Adrenal gland (tissue), 12 donors: ENCODE results near the gene GRHL3. TPM values are rescaled to one million over a fixed set of nuclear protein-coding genes. Genes with fewer than 3 reads are reported as not detected.

Source experiments
- DNase-seq, 7 donors: peaks; one replicate each; pipeline ENCODE4 v3.0.0-alpha.2; 2019 to 2020
- H3K27ac ChIP-seq, 5 donors: fragments of 200-600 bp; sonication (generic) in 4 of 5; 1 replicate in 3 of 5; 2 replicates in 2 of 5; pipeline versions ENCODE4 v1.5.1 to v1.8.0; 2016 to 2020; ENCODE audit warnings: mild to moderate bottlenecking in 1 of 5
- H3K27me3 ChIP-seq: fragments of 200-600 bp; 2 replicates; pipeline ENCODE4 v1.8.0; 2021
- H3K36me3 ChIP-seq, 2 donors: fragments of 200-600 bp; replicated peaks in 1 of 2; 1 replicate in 1 of 2; 2 replicates in 1 of 2; pipeline versions ENCODE4 v1.5.1 to v1.8.0; 2018 to 2022
- H3K4me1 ChIP-seq, 2 donors: fragments of 200-600 bp; replicated peaks in 1 of 2; 1 replicate in 1 of 2; 2 replicates in 1 of 2; pipeline versions ENCODE4 v1.5.1 to v1.8.0; 2018 to 2021
- H3K4me3 ChIP-seq, 4 donors: fragments of 200-600 bp; sonication (generic) in 3 of 4; one replicate each; pipeline ENCODE4 v1.5.1; 2016 to 2018
- H3K9me3 ChIP-seq, 3 donors: fragments of 200-600 bp; sonication (generic) in 1 of 3; replicated peaks in 1 of 3; 1 replicate in 2 of 3; 2 replicates in 1 of 3; pipeline versions ENCODE4 v1.5.1 to v1.8.0; 2016 to 2021
- POLR2A ChIP-seq, 2 donors: fragments of 450-650 bp; IDR thresholded peaks; one replicate each; pipeline ENCODE4 v1.6.1; 2017; ENCODE audit warnings: antibody characterized with exemption in 2 of 2, mild to moderate bottlenecking in 2 of 2, moderate library complexity in 1 of 2
- WGBS, 4 donors: extraction: QIAGEN DNeasy Blood & Tissue Kit in 2 of 4; methylation state at CpG; one replicate each; pipeline versions ENCODE4 v1.1.5 to v1.1.7; 2013 to 2017; 5-methylcytosine and 5-hydroxymethylcytosine counted together
- intact Hi-C, 2 donors: fragments of 100-400 bp; cut with DNase I; formaldehyde crosslinking; loops; one replicate each; pipeline versions ENCODE4 v1.14.1 to v1.15.0; 2022 to 2023
- polyA plus RNA-seq, 3 donors: library from polyadenylated mRNA; stranded (reverse); fragments of 200-250 nt in 2 of 3; fragments of 350-450 nt in 1 of 3; fragmentation: Illumina TruSeq in 1 of 3; extraction: RNeasy Lipid Tissue Mini Kit (QIAGEN cat#74804) in 1 of 3; gene quantifications; one replicate each; pipeline ENCODE4 v1.2.3, GENCODE V29; 2013 to 2014
- total RNA-seq, 9 donors: library from RNA; depleted of rRNA in 4 of 9; stranded (reverse); fragments of >200 nt in 4 of 9; fragments of 120-200 nt in 1 of 9; fragmentation: NEBNext Ultra II Directional in 1 of 9; extraction: Animal tissue kit (Norgen Biotek cat#: 25700) in 1 of 9; gene quantifications; one replicate each; pipeline versions ENCODE4 v1.1.0 to v1.2.4, GENCODE V29; 2013 to 2023
- TF ChIP-seq, protein P1 (sequence below), 6 experiments: fragments of 450-650 bp in 4 of 6; fragments of 200-600 bp in 2 of 6; sonication (generic) in 1 of 6; IDR thresholded peaks; 1 replicate in 5 of 6; 2 replicates in 1 of 6; pipeline versions ENCODE4 v1.5.1 to v1.8.0; 2016 to 2021; ENCODE audit warnings: antibody characterized with exemption in 6 of 6, mild to moderate bottlenecking in 2 of 6, moderate library complexity in 1 of 6
- donor health status: healthy with polysubstance abuse.
- donor health status: Bipolar disorder and iron deficiency.
- donor health status: DM: yes; HTN: yes; CAD: no.
- donor health status: DM: no; HTN: no; CAD: no.
- donor health status: DM: no; HTN: no; CAD: no.
- donor health status: DM: yes; HTN: yes; CAD: no.

The GRHL3 gene
- total and polyA plus RNA-seq, 12 donors: 0.10 to 0.20 (median 0.16) TPM; not detected in 8

DNA sequence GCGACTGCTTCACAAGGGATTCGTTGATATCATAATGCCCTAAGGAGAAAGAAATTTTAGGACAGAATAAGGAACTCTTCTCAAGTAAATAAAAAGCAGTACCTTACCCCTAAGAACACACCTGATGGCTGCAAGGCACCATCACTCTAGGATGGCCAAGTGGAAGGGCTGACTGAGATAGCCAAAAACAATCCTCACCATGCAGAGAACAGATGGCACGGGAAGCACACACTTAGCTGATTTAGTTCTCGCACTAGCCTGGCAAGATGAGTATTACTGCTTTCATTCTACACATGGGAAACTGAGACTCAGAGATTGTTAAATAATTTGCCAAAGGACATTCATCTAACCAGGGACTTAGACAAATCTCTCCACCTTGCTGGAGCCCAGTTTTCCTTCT is 50.6 kb downstream of the GRHL3 start:
- no peaks in the 10 kb centered on the region for H3K9me3 ChIP-seq
- no peak for DNase-seq
- 91 to 96% (median 93%) methylated on average over 4 of the region's 4 CpGs for WGBS, 4 donors
- no peaks in the 10 kb centered on the region for H3K27me3 ChIP-seq
- no peak for TF ChIP-seq POLR2A (IDR thresholded peaks at IDR 0.05)
- TF ChIP-seq, protein P1, sequence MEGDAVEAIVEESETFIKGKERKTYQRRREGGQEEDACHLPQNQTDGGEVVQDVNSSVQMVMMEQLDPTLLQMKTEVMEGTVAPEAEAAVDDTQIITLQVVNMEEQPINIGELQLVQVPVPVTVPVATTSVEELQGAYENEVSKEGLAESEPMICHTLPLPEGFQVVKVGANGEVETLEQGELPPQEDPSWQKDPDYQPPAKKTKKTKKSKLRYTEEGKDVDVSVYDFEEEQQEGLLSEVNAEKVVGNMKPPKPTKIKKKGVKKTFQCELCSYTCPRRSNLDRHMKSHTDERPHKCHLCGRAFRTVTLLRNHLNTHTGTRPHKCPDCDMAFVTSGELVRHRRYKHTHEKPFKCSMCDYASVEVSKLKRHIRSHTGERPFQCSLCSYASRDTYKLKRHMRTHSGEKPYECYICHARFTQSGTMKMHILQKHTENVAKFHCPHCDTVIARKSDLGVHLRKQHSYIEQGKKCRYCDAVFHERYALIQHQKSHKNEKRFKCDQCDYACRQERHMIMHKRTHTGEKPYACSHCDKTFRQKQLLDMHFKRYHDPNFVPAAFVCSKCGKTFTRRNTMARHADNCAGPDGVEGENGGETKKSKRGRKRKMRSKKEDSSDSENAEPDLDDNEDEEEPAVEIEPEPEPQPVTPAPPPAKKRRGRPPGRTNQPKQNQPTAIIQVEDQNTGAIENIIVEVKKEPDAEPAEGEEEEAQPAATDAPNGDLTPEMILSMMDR (IDR thresholded peaks at IDR 0.05): no peak
- H3K4me1 ChIP-seq: peaks cover 0 to 7% of the 10 kb centered on the region in 2 donors
- no peak overlapping the region for H3K4me3 ChIP-seq
- H3K36me3 ChIP-seq: no peaks in the 10 kb centered on the region
- intact Hi-C loops: no loop called here
- H3K27ac ChIP-seq: no peak overlapping the region

DNA sequence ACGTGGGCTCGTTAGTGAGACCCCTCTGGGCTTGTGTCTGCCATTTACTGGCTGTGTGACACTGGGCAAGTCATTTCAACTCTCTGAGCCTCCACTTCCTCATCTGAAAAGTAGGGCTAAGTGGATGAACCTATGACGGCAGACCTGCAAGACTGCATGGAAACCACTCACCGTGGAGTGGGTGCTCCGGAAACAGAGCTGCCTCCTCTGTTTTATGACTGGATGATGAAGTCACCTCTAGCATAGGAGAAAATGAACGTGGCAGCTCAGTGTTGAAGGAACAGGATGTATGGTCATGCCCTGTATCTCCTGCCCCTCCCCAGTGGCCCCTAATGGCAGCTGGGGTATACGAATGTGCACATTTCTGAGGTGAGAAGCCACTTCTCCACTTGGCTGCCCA is 53.9 kb downstream of the GRHL3 start:
- WGBS, 4 donors: 89 to 93% (median 91%) methylated on average over 6 to 7 of the region's 7 CpGs
- no peak for DNase-seq
- Histone ChIP-seq H3K27ac (no peak overlapping the region), H3K4me3 (no peak overlapping the region), H3K4me1 (no peaks in the 10 kb centered on the region), H3K36me3 (no peaks in the 10 kb centered on the region), H3K9me3 (no peaks in the 10 kb centered on the region), H3K27me3 (no peaks in the 10 kb centered on the region)
- intact Hi-C loops: no loop called here
- TF ChIP-seq, protein P1 (IDR thresholded peaks at IDR 0.05): no peak
- no peak for TF ChIP-seq POLR2A (IDR thresholded peaks at IDR 0.05)

- 89 to 93% (median 92%) methylated on average over 8 of the region's 8 CpGs for WGBS, 4 donors
- TF ChIP-seq POLR2A (IDR thresholded peaks at IDR 0.05): no peak
- TF ChIP-seq, protein P1 (IDR thresholded peaks at IDR 0.05): no peak
- Histone ChIP-seq H3K27me3 (no peaks in the 10 kb centered on the region), H3K4me1 (no peaks in the 10 kb centered on the region), H3K9me3 (no peaks in the 10 kb centered on the region), H3K4me3 (no peak overlapping the region), H3K36me3 (no peaks in the 10 kb centered on the region), H3K27ac (no peak overlapping the region)
- intact Hi-C loops: no loop called here
- no peak for DNase-seq
Observed at GRCh38 chr1:24373710-24374109, 54.6 kb downstream of the GRHL3 start.

DNA sequence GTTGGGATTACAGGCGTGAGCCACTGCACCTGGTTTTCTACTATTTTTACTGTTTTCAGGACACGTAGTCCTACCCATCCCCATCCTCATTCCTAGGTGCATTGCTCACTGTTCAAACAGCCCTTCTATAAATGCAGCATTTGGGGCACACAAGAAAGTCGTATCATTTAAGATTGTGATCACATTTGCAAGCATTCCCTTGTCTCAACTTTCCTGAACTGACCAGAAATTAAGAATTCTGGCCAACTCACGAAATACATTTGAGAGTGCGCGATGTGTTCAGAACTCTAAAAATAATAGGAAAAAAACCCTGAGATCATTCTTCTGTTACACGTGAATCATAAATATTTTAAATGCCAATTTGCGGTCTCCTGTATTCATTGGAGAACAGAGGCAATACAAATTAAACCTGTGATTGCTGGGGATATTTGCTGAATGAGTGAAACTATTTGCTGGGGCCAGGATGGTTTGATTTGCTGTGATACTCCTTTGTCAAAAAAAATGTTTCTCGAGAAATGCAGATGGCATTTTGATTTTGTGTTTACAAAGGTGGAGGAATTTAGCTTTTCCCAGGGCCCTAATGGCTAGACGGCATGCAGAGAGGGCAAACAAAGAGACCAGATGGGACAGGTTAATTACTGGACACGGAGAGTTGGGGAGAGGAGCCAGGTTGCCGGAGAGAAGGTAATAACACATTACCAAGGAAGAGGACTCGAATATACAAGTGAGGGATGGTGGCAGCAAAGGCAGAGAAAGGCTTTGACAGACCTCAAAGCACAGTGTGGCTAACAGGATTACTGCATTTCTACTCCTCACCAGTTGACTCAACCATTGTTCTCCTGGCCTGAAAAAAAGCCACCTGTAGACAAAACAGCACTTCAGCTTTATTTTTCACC is 56.0 kb downstream of the GRHL3 start:
- Histone ChIP-seq H3K36me3 (no peaks in the 10 kb centered on the region), H3K9me3 (no peaks in the 10 kb centered on the region), H3K27ac (no peak overlapping the region), H3K27me3 (no peaks in the 10 kb centered on the region), H3K4me1 (no peaks in the 10 kb centered on the region), H3K4me3 (no peak overlapping the region)
- no peak for DNase-seq
- intact Hi-C loops: no loop called here
- 89 to 92% (median 91%) methylated on average over 13 of the region's 13 CpGs for WGBS, 4 donors
- TF ChIP-seq, protein P1 (IDR thresholded peaks at IDR 0.05): no peak
- TF ChIP-seq POLR2A (IDR thresholded peaks at IDR 0.05): no peak
